Naive B cell (primary cell): ENCODE data around the gene TRPV4. TPM values are rescaled to one million over a fixed set of nuclear protein-coding genes. Genes with fewer than 3 reads are reported as not detected.

Experiments used
- ATAC-seq, 2 donors: fragments of 150-1000 bp; cut with Tn5 transposase; 2 replicates each; pipeline ENCODE4 v1.10.0; 2021; ENCODE audit warnings: low read depth in 2 of 2, mild to moderate bottlenecking in 2 of 2, moderate library complexity in 2 of 2
- DNase-seq: peaks from one replicate; pipeline ENCODE4 v3.0.0; 2022
- H3K27ac Mint-ChIP-seq, 6 donors: one replicate each; pipeline ENCODE4 v1.8.0; 2020 to 2022; ENCODE audit warnings: mild to moderate bottlenecking in 6 of 6, mixed read lengths in 6 of 6, moderate library complexity in 5 of 6, inconsistent platforms in 2 of 6
- H3K27me3 Mint-ChIP-seq, 3 donors: one replicate each; pipeline ENCODE4 v1.8.0; 2021 to 2022; ENCODE audit warnings: mixed read lengths in 3 of 3, mild to moderate bottlenecking in 1 of 3
- H3K36me3 Mint-ChIP-seq, 2 donors: one replicate each; pipeline ENCODE4 v1.8.0; 2020 to 2022; ENCODE audit warnings: mixed read lengths in 2 of 2, inconsistent platforms in 1 of 2, mild to moderate bottlenecking in 1 of 2
- H3K4me1 Mint-ChIP-seq, 3 donors: one replicate each; pipeline ENCODE4 v1.8.0; 2020 to 2022; ENCODE audit warnings: mixed read lengths in 3 of 3, inconsistent platforms in 1 of 3, mild to moderate bottlenecking in 1 of 3, moderate library complexity in 1 of 3
- H3K4me3 Mint-ChIP-seq, 8 donors: one replicate each; pipeline ENCODE4 v1.8.0; 2020 to 2022; ENCODE audit warnings: mild to moderate bottlenecking in 8 of 8, mixed read lengths in 8 of 8, moderate library complexity in 8 of 8, inconsistent platforms in 2 of 8
- H3K9me3 Mint-ChIP-seq, 7 donors: one replicate each; pipeline ENCODE4 v1.8.0; 2020 to 2022; ENCODE audit warnings: mixed read lengths in 7 of 7, mild to moderate bottlenecking in 5 of 7, inconsistent platforms in 2 of 7, moderate library complexity in 1 of 7
- polyA plus RNA-seq, 6 donors: library from polyadenylated mRNA; unstranded; fragments of 300-500 nt; fragmentation: Illumina TruSeq; gene quantifications; one replicate each; pipeline ENCODE4 v1.2.3, GENCODE V29; 2021; ENCODE audit warnings: low read depth in 6 of 6

TRPV4 gene
- polyA plus RNA-seq, 6 donors from 2014 or later = not detected

GRCh38 chr12:109804820-109805761, 28.1 kb downstream of the TRPV4 start:
- Mint-ChIP-seq H3K4me3 (no peak overlapping the region), H3K36me3 (no peaks in the 10 kb centered on the region), H3K27me3 (peaks cover 0 to 9% (median 6%) of the 10 kb centered on the region in 3 donors), H3K4me1 (peaks cover 0 to 3% (median 0%) of the 10 kb centered on the region in 3 donors), H3K27ac (peak overlapping the region in 1 of 6 donors; percentile 48), H3K9me3 (no peaks in the 10 kb centered on the region)
- DNase-seq (peak; percentile 56), ATAC-seq (peak; percentile 73 to 83)

- H3K9me3 Mint-ChIP-seq = no peaks in the 10 kb centered on the region
- ATAC-seq = no peak
- H3K4me1 Mint-ChIP-seq = peaks cover 0 to 3% (median 0%) of the 10 kb centered on the region in 3 donors
- DNase-seq = no peak
- H3K4me3 Mint-ChIP-seq = no peak overlapping the region
- no peak overlapping the region for H3K27ac Mint-ChIP-seq
- H3K36me3 Mint-ChIP-seq = no peaks in the 10 kb centered on the region
- peaks cover 0 to 9% (median 6%) of the 10 kb centered on the region in 3 donors for H3K27me3 Mint-ChIP-seq
These were observed 29.5 kb downstream of the TRPV4 start for GRCh38 chr12:109803678-109804077.

DNA sequence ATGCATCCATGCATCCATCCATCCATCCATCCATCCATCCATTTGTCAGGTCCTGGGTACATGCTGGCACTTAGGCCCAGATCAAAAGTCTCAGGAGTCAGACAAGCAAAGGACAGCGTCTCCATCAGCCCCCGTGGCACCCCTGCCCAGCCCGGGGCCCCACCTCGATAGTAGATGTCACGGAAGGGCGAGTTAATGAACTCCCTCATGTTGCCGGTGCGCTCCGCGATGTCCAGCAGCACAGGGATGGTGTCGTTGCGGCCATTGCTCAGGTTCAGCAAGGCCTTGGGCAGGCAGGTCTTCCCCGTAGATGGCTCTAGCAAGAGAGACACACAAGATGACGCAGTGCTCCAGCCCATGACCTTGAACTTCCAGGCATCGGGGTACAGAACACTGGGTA, 30.4 kb downstream of the TRPV4 start:
- no peak for ATAC-seq
- Mint-ChIP-seq H3K4me3 (no peak overlapping the region), H3K36me3 (no peaks in the 10 kb centered on the region), H3K27ac (peak overlapping the region in 1 of 6 donors; percentile 58), H3K9me3 (no peaks in the 10 kb centered on the region), H3K4me1 (peaks cover 0 to 3% (median 0%) of the 10 kb centered on the region in 3 donors), H3K27me3 (peaks cover under 1 to 17% (median 11%) of the 10 kb centered on the region in 3 donors)
- no peak for DNase-seq

GRCh38 chr12:109800536-109800935, 32.7 kb downstream of the TRPV4 start:
- DNase-seq = no peak
- Mint-ChIP-seq H3K4me1 (peaks cover 0 to 3% (median 0%) of the 10 kb centered on the region in 3 donors), H3K27me3 (peaks cover 3 to 27% (median 17%) of the 10 kb centered on the region in 3 donors), H3K36me3 (no peaks in the 10 kb centered on the region), H3K4me3 (no peak overlapping the region), H3K27ac (no peak overlapping the region), H3K9me3 (no peaks in the 10 kb centered on the region)
- ATAC-seq = no peak

DNA sequence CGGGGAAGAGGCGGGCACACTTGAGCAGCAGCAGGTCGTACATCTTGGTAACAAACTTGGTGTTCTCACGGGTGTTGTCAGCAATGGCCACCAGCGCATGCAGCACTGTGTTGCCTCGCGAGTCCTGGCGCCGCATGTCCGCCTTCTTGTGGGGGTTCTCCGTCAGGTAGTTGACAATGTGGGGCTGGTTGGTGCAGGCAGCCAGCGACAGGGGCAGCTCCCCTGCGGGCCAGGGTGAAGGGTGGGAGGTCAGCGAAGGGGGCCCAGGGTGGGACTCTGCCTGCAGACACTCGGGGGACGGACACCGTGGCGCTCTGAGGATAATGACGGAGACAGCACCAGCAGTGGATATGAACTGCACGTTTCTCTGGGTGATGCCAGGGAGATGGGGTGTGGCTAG, 34.5 kb downstream of the TRPV4 start:
- H3K27me3 Mint-ChIP-seq = peaks cover 3 to 23% (median 11%) of the 10 kb centered on the region in 3 donors
- H3K4me1 Mint-ChIP-seq = no peaks in the 10 kb centered on the region
- H3K9me3 Mint-ChIP-seq = no peaks in the 10 kb centered on the region
- no peak overlapping the region for H3K27ac Mint-ChIP-seq
- DNase-seq (no peak), ATAC-seq (no peak)
- no peaks in the 10 kb centered on the region for H3K36me3 Mint-ChIP-seq
- H3K4me3 Mint-ChIP-seq = no peak overlapping the region

- no peak overlapping the region for H3K4me3 Mint-ChIP-seq
- H3K27ac Mint-ChIP-seq = peak overlapping the region in 2 of 6 donors; percentile 47 to 63
- no peak for DNase-seq
- ATAC-seq = no peak
- no peaks in the 10 kb centered on the region for H3K36me3 Mint-ChIP-seq
- no peaks in the 10 kb centered on the region for H3K4me1 Mint-ChIP-seq
- peaks cover 3 to 29% (median 11%) of the 10 kb centered on the region in 3 donors for H3K27me3 Mint-ChIP-seq
- no peaks in the 10 kb centered on the region for H3K9me3 Mint-ChIP-seq
These were observed 35.1 kb downstream of the TRPV4 start for GRCh38 chr12:109797905-109798669.

DNA sequence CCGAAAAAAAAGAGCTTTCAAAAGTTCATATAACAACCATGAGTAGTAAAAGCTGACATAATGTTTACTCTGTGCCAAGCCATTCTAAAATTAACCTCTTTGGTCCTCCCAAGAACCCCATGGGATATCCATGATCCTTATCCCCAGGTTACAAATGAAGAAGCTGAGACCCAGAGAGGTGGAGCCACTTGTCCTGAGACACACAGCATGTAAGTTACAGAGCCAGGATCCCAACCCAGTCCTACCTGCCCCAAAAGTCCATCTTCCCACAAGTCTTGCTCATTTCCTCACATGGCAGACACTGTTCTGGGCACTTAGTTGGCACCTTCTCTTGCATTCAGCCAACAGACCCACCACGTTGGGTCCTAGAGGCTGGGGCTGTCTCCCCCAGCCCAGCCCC, 37.1 kb downstream of the TRPV4 start:
- H3K4me3 Mint-ChIP-seq = no peak overlapping the region
- DNase-seq (no peak), ATAC-seq (no peak)
- no peaks in the 10 kb centered on the region for H3K9me3 Mint-ChIP-seq
- H3K4me1 Mint-ChIP-seq = no peaks in the 10 kb centered on the region
- no peaks in the 10 kb centered on the region for H3K36me3 Mint-ChIP-seq
- peaks cover 3 to 42% (median 17%) of the 10 kb centered on the region in 3 donors for H3K27me3 Mint-ChIP-seq
- H3K27ac Mint-ChIP-seq = no peak overlapping the region

DNA sequence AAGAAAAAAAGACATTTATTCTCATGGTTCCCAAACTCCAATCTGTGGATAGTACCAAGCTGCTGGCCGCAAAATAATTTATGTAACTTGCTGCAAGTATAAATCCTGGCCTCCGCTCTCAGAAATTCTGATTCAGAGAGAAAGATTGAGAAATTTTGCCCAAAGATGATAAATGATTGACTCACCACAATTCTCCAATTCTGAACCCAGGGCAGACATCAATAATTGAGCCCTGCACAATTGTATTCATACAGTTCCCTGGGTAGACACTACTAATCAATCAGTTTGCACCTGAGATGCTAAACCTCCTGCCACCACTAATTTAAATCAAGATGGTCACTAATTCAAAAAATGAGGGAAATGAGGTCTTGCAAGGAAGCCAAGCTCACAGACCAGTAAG, 38.2 kb downstream of the TRPV4 start:
- H3K36me3 Mint-ChIP-seq = no peaks in the 10 kb centered on the region
- H3K27ac Mint-ChIP-seq = no peak overlapping the region
- no peaks in the 10 kb centered on the region for H3K4me1 Mint-ChIP-seq
- no peak overlapping the region for H3K4me3 Mint-ChIP-seq
- H3K27me3 Mint-ChIP-seq = peaks cover 3 to 42% (median 24%) of the 10 kb centered on the region in 3 donors
- no peaks in the 10 kb centered on the region for H3K9me3 Mint-ChIP-seq
- no peak for ATAC-seq
- no peak for DNase-seq

DNA sequence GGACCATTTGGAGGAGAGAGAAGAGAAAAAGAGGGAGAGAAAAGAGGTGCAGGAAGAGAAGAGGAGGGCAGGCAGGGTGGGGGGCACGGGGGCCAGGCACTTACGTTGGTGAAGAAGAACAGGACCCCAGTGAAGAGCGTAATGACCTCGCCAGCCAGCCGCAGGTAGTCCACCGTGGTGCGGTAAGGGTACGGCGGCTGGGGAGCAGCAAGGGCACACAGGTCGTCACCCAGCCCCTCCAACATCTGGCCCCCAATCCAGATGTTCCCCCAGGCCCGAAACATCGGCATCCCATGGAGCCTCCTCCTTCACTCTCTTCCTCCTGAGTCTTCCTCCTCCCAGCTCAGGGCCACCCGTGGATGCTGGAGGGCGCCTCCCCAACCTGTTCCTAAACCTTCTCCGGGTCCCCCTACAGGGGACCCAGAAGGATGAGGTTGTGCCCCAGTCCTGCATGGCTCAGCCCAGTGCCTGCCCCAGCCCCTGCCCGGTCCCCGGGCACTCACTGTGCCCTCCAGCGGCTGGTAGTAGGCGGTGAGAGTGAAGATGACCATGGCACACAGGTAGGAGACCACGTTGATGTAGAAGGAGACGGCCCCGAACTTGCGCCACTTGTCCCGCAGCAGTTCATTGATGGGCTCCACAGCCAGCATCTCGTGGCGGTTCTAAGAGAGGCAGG, 39.2 kb downstream of the TRPV4 start:
- Mint-ChIP-seq H3K4me1 (no peaks in the 10 kb centered on the region), H3K27ac (peak overlapping the region in 1 of 6 donors; percentile 26), H3K27me3 (peaks cover 7 to 42% (median 26%) of the 10 kb centered on the region in 3 donors), H3K36me3 (no peaks in the 10 kb centered on the region), H3K4me3 (peak overlapping the region in 1 of 8 donors; percentile 11), H3K9me3 (no peaks in the 10 kb centered on the region)
- DNase-seq = no peak
- ATAC-seq = no peak

GRCh38 chr12:109793411-109793810, 39.8 kb downstream of the TRPV4 start:
- Mint-ChIP-seq H3K27ac (no peak overlapping the region), H3K27me3 (peaks cover 7 to 40% (median 24%) of the 10 kb centered on the region in 3 donors), H3K4me1 (no peaks in the 10 kb centered on the region), H3K9me3 (no peaks in the 10 kb centered on the region), H3K4me3 (peak overlapping the region in 1 of 8 donors; percentile 11), H3K36me3 (no peaks in the 10 kb centered on the region)
- DNase-seq (no peak), ATAC-seq (no peak)

DNA sequence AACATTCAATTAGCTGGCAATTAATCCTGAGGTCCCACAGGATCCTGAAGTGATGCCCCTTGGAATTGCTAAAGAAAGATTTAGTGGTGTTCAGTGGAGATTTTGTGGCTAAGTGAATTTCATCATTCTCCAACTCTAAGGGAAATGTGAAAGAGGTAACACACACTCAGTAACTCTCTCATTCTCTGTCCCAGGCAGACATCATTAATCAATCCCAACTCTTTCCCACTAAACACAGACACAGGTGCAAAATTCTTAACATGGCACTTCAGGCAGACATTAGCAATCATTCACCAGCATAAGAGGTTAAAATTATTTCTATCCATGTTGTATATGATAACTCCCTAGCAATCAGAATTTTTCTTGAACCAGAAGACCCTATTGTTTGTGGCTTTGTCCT, 40.2 kb downstream of the TRPV4 start:
- no peak overlapping the region for H3K4me3 Mint-ChIP-seq
- no peak for ATAC-seq
- H3K36me3 Mint-ChIP-seq = no peaks in the 10 kb centered on the region
- H3K9me3 Mint-ChIP-seq = no peaks in the 10 kb centered on the region
- H3K27ac Mint-ChIP-seq = no peak overlapping the region
- DNase-seq = no peak
- H3K27me3 Mint-ChIP-seq = peaks cover 7 to 36% (median 21%) of the 10 kb centered on the region in 3 donors
- H3K4me1 Mint-ChIP-seq = no peaks in the 10 kb centered on the region

- H3K27me3 Mint-ChIP-seq = peaks cover 8 to 24% (median 14%) of the 10 kb centered on the region in 3 donors
- H3K27ac Mint-ChIP-seq = peak overlapping the region in 2 of 6 donors; percentile 57 to 74
- no peaks in the 10 kb centered on the region for H3K4me1 Mint-ChIP-seq
- DNase-seq (no peak), ATAC-seq (no peak)
- H3K36me3 Mint-ChIP-seq = no peaks in the 10 kb centered on the region
- no peaks in the 10 kb centered on the region for H3K9me3 Mint-ChIP-seq
- H3K4me3 Mint-ChIP-seq = no peak overlapping the region
These were observed 43.6 kb downstream of the TRPV4 start for GRCh38 chr12:109789526-109790048.

- Mint-ChIP-seq H3K4me1 (peaks cover 0 to 3% (median 0%) of the 10 kb centered on the region in 3 donors), H3K36me3 (no peaks in the 10 kb centered on the region), H3K9me3 (peaks cover 0 to 3% (median 0%) of the 10 kb centered on the region in 7 donors), H3K27me3 (peaks cover 8 to 32% (median 9%) of the 10 kb centered on the region in 3 donors), H3K4me3 (no peak overlapping the region), H3K27ac (no peak overlapping the region)
- ATAC-seq = no peak
- no peak for DNase-seq
These were observed 46.4 kb downstream of the TRPV4 start for GRCh38 chr12:109786799-109787198.
